Endometrial microvascular endothelial cells (primary cell): Measurements from ENCODE around the gene RPS6KA2. TPM values are rescaled to one million over a fixed set of nuclear protein-coding genes. Genes with fewer than 3 reads are reported as not detected.
"Not testable (repeated sequence)": the region's sequence is repeated elsewhere in the genome, so short reads cannot be mapped to it uniquely, and the experiment has no call there.

Source experiments
- in situ Hi-C: cut with HindIII; loops from 2 replicates; pipeline ENCODE4 v1.10.0; 2017; ENCODE audit warnings: low sequenced_read_pairs, low pct_unique_long_range_greater_than_20kb; ENCODE audit errors: inconsistent ontology term
- total RNA-seq: library from RNA; depleted of rRNA; stranded (reverse); fragments of >200 nt; gene quantifications from one replicate; pipeline ENCODE4 v1.2.3, GENCODE V29; 2015; ENCODE audit errors: inconsistent ontology term

RPS6KA2 gene
- total RNA-seq, 1 donor from 2014 or later = 35.5 TPM

- in situ Hi-C loops = no loop called here
Measured at GRCh38 chr6:166412156-166412910, 214.7 kb downstream of the RPS6KA2 start.

GRCh38 chr6:166411721-166412151, 215.3 kb downstream of the RPS6KA2 start:
- in situ Hi-C loops = no loop called here

GRCh38 chr6:166411271-166411670, 215.8 kb downstream of the RPS6KA2 start:
- in situ Hi-C loops = no loop called here

GRCh38 chr6:166410426-166410935, 216.6 kb downstream of the RPS6KA2 start:
- in situ Hi-C loops = no loop called here

- in situ Hi-C loops = no loop called here
Measured at GRCh38 chr6:166408936-166409755, 217.9 kb downstream of the RPS6KA2 start.

GRCh38 chr6:166406197-166406596, 220.9 kb downstream of the RPS6KA2 start:
- in situ Hi-C loops = no loop called here

GRCh38 chr6:166405386-166405785, 221.7 kb downstream of the RPS6KA2 start:
- in situ Hi-C loops = no loop called here

GRCh38 chr6:166402582-166403277, 224.3 kb downstream of the RPS6KA2 start:
- in situ Hi-C loops = no loop called here

GRCh38 chr6:166400649-166401250, 226.3 kb downstream of the RPS6KA2 start:
- in situ Hi-C loops = not testable (repeated sequence)

- in situ Hi-C loops = no loop called here
Measured at GRCh38 chr6:166400181-166400580, 226.9 kb downstream of the RPS6KA2 start.

- in situ Hi-C loops = loop anchor here (25.0 kb wide), 1 partner anchor 111 kb away; no protein-coding TSS in a partner anchor
Measured at GRCh38 chr6:166398348-166398747, 228.7 kb downstream of the RPS6KA2 start.

- in situ Hi-C loops = loop anchor here (25.0 kb wide), 1 partner anchor 111 kb away; no protein-coding TSS in a partner anchor
Measured at GRCh38 chr6:166397849-166398248, 229.2 kb downstream of the RPS6KA2 start.

GRCh38 chr6:166395778-166396177, 231.3 kb downstream of the RPS6KA2 start:
- in situ Hi-C loops = loop anchor here (25.0 kb wide), 1 partner anchor 108 kb away; no protein-coding TSS in a partner anchor

GRCh38 chr6:166395351-166395750, 231.7 kb downstream of the RPS6KA2 start:
- in situ Hi-C loops = loop anchor here (25.0 kb wide), 1 partner anchor 108 kb away; no protein-coding TSS in a partner anchor

- in situ Hi-C loops = loop anchor here (25.0 kb wide), 1 partner anchor 107 kb away; no protein-coding TSS in a partner anchor
Measured at GRCh38 chr6:166394036-166394892, 232.8 kb downstream of the RPS6KA2 start.

GRCh38 chr6:166393535-166393823, 233.6 kb downstream of the RPS6KA2 start:
- in situ Hi-C loops = loop anchor here (25.0 kb wide), 1 partner anchor 106 kb away; no protein-coding TSS in a partner anchor

GRCh38 chr6:166392755-166393534, 234.1 kb downstream of the RPS6KA2 start:
- in situ Hi-C loops = loop anchor here (25.0 kb wide), 1 partner anchor 106 kb away; no protein-coding TSS in a partner anchor
